ENCODE results near the gene BEST1. TPM values are rescaled to one million over a fixed set of nuclear protein-coding genes. Genes with fewer than 3 reads are reported as not detected.
A peak's percentile ranks its signal among the peaks of the same experiment; 100 is the strongest.

BEST1 gene
- total and polyA plus RNA-seq, 9 donors = 1.0 to 17.8 (median 4.2) TPM

GRCh38 chr11:61969391-61969758 is 19.2 kb downstream of the BEST1 start:
- intact Hi-C loops (cut with DNase I) = no loop called here
- Histone ChIP-seq H3K27ac (peak overlapping the region in 1 of 2 donors; percentile 96), H3K27me3 (no peaks in the 10 kb centered on the region), H3K36me3 (no peaks in the 10 kb centered on the region), H3K9me3 (no peaks in the 10 kb centered on the region), H3K4me3 (no peak overlapping the region), H3K4me1 (ENCODE audit: insufficient read depth) (peaks cover 34% of the 10 kb centered on the region)
- DNase-seq = no peak
- WGBS, 3 donors = 24 to 49% (median 44%) methylated on average over 7 of the region's 7 CpGs
- TF ChIP-seq POLR2A (IDR thresholded peaks at IDR 0.05) (no peak), CTCF (IDR thresholded peaks at IDR 0.05) (no peak), EP300 (IDR thresholded peaks at IDR 0.05) (no peak)

DNA sequence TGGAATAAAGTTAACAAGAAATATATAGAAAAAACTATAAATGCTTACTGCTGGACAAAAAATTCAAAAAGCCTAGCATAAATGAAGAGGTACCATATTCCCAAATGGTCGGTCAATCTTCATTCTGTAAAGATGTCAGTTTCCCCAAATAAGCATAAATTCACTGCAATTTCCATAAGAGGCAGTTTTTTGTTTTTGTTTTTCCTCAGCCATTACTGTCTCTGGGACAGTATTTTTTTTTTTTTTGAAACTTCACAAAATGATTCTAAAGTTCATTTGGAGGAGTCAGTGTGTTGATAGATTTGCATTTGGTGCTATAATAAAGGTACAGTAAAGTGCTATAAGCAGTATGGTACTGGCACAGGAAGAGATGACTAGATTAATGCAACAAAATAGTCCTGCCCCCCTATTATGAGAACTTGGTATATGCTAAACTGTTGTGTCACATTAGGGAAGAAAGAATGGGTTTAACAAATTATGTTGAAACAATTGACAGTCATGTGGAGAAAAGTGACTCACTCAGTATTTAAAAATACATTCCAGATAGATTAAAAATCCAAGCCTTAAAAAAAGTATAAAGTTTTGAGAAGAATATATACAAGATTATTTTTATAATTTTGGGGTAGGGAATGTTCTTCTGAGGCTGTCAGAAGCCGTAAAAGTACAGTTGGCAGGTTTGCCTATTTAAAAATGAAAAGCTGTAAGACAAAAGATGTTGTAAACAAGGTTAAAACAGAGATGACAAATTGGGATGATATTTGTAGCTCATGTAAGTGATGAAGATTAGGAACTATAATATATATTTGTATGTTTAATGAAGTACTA is 19.9 kb downstream of the BEST1 start:
- TF ChIP-seq POLR2A (IDR thresholded peaks at IDR 0.05) = no peak
- TF ChIP-seq EP300 (IDR thresholded peaks at IDR 0.05) = no peak
- no peak for TF ChIP-seq CTCF (IDR thresholded peaks at IDR 0.05)
- no peak for DNase-seq
- Histone ChIP-seq H3K4me1 (ENCODE audit: insufficient read depth) (peaks cover 32% of the 10 kb centered on the region), H3K27me3 (no peaks in the 10 kb centered on the region), H3K27ac (peak overlapping the region; percentile 81 to 96), H3K36me3 (no peaks in the 10 kb centered on the region), H3K4me3 (no peak overlapping the region), H3K9me3 (no peaks in the 10 kb centered on the region)
- intact Hi-C loops (cut with DNase I) = no loop called here
- 64 to 68% (median 65%) methylated on average over 2 of the region's 2 CpGs for WGBS, 3 donors

- Histone ChIP-seq H3K4me1 (ENCODE audit: insufficient read depth) (peaks cover 29% of the 10 kb centered on the region), H3K27ac (peak overlapping the region; percentile 81 to 96), H3K9me3 (no peaks in the 10 kb centered on the region), H3K4me3 (no peak overlapping the region), H3K36me3 (no peaks in the 10 kb centered on the region), H3K27me3 (no peaks in the 10 kb centered on the region)
- TF ChIP-seq CTCF (IDR thresholded peaks at IDR 0.05) = no peak
- TF ChIP-seq EP300 (IDR thresholded peaks at IDR 0.05) = peak; percentile 73
- peak; percentile 43 for TF ChIP-seq POLR2A (IDR thresholded peaks at IDR 0.05)
- peak; percentile 99 to 100 (median 99) for DNase-seq
- 4 to 9% (median 6%) methylated on average over 16 of the region's 16 CpGs for WGBS, 3 donors
- intact Hi-C loops (cut with DNase I) = no loop called here
These were observed 21.3 kb downstream of the BEST1 start for GRCh38 chr11:61971248-61972111.

- Histone ChIP-seq H3K27ac (peak overlapping the region; percentile 81 to 96), H3K27me3 (no peaks in the 10 kb centered on the region), H3K4me3 (no peak overlapping the region), H3K36me3 (no peaks in the 10 kb centered on the region), H3K9me3 (no peaks in the 10 kb centered on the region), H3K4me1 (ENCODE audit: insufficient read depth) (peaks cover 29% of the 10 kb centered on the region)
- TF ChIP-seq POLR2A (IDR thresholded peaks at IDR 0.05) (no peak), EP300 (IDR thresholded peaks at IDR 0.05) (no peak), CTCF (IDR thresholded peaks at IDR 0.05) (no peak)
- intact Hi-C loops (cut with DNase I) = no loop called here
- 32 to 34% (median 33%) methylated on average over 7 of the region's 7 CpGs for WGBS, 3 donors
- DNase-seq = peak in 1 of 5 donors; percentile 19
These were observed 22.0 kb downstream of the BEST1 start for GRCh38 chr11:61972112-61972671.
